HepG2 (cell line): Measurements from ENCODE around the gene IRF3. TPM values are rescaled to one million over a fixed set of nuclear protein-coding genes. Genes with fewer than 3 reads are reported as not detected.

ENCODE experiments used
- ATAC-seq: fragments of 200-7000 bp; cut with Tn5 transposase; 3 replicates; pipeline ENCODE4 v1.9.1; 2020; ENCODE audit warnings: mild to moderate bottlenecking, moderate library complexity
- BruUV-seq: library from RNA; stranded (reverse); fragments of 400-500 nt; replicated peaks from 2 replicates; lab custom pipeline; 2021; lab: Mats Ljungman, UMichigan
- CTCF ChIA-PET: fragments of 300-600 bp; formaldehyde crosslinking; extraction: SDS; loops from one replicate; lab custom pipeline; 2021; ENCODE audit warnings: low total read pairs, inconsistent platforms, low intra/inter-chr PET ratio; lab: Yijun Ruan, JAX
- POLR2A ChIA-PET: fragments of 350-600 bp; sonication (Branson Sonifier 250); formaldehyde crosslinking; loops from one replicate; lab custom pipeline; 2020; ENCODE audit warnings: antibody characterized with exemption, inconsistent platforms; lab: Yijun Ruan, JAX
- DNase-seq: peaks from one replicate; pipeline ENCODE4 v3.0.0-alpha.2; 2015; ENCODE audit warnings: low spot score
- FAIRE-seq: peaks from 3 replicates; lab custom pipeline; 2011; peaks lifted over from hg19 to GRCh38; lab: Jason Lieb, UNC
- H2AFZ ChIP-seq: one replicate; pipeline ENCODE4 v1.6.1; 2011; ENCODE audit warnings: low read length, inconsistent platforms
- H3K27ac ChIP-seq: fragments of 300-600 bp; 3 replicates; pipeline ENCODE4 v1.8.0; 2011; ENCODE audit warnings: mixed run types, mild to moderate bottlenecking, mixed read lengths, low read length, inconsistent platforms; ENCODE audit not compliant: insufficient read depth; ENCODE audit errors: extremely low read length
- H3K27me3 ChIP-seq, 2 experiments: fragments of 200-600 bp in 1 of 2; 2 replicates in 1 of 2; 3 replicates in 1 of 2; pipeline versions ENCODE4 v1.6.0 to v1.8.0; 2011; ENCODE audit warnings: low read length in 2 of 2, mild to moderate bottlenecking in 2 of 2, moderate library complexity in 2 of 2, inconsistent platforms in 1 of 2; ENCODE audit not compliant: insufficient read depth in 2 of 2, control insufficient read depth in 1 of 2
- H3K36me3 ChIP-seq, 2 experiments: fragments of 200-600 bp in 1 of 2; replicated peaks in 1 of 2; 2 replicates in 1 of 2; 3 replicates in 1 of 2; pipeline versions ENCODE4 v1.5.1 to v1.8.0; 2011; ENCODE audit warnings: low read length in 2 of 2, inconsistent platforms in 1 of 2; ENCODE audit not compliant: insufficient read depth in 2 of 2, control insufficient read depth in 1 of 2
- H3K4me1 ChIP-seq: 2 replicates; pipeline ENCODE4 v1.5.1; 2012; ENCODE audit warnings: low read length, inconsistent platforms; ENCODE audit not compliant: insufficient read depth
- H3K4me2 ChIP-seq: 2 replicates; pipeline ENCODE4 v1.6.0; 2011; ENCODE audit warnings: low read depth, low read length, inconsistent platforms
- H3K4me3 ChIP-seq, 3 experiments: fragments of 200-600 bp in 1 of 3; sonication (generic), shearing (Covaris generic) in 1 of 3; replicated peaks in 1 of 3; 2 replicates each; pipeline ENCODE4 v1.5.1; 2011 to 2016; ENCODE audit warnings: low read length in 3 of 3, inconsistent platforms in 2 of 3, low read depth in 2 of 3, mild to moderate bottlenecking in 2 of 3, control low read depth in 1 of 3, mixed read lengths in 1 of 3; ENCODE audit not compliant: insufficient read depth in 1 of 3
- H3K79me2 ChIP-seq: one replicate; pipeline ENCODE4 v1.6.1; 2011; ENCODE audit warnings: low read length, inconsistent platforms; ENCODE audit not compliant: insufficient read depth
- H3K9ac ChIP-seq: 2 replicates; pipeline ENCODE4 v1.6.0; 2011; ENCODE audit warnings: mild to moderate bottlenecking, low read depth, low read length, inconsistent platforms; ENCODE audit not compliant: insufficient read depth
- H3K9me3 ChIP-seq: 2 replicates; pipeline ENCODE4 v1.5.1; 2012; ENCODE audit warnings: mild to moderate bottlenecking, low read length
- H4K20me1 ChIP-seq: 2 replicates; pipeline ENCODE4 v1.6.0; 2011; ENCODE audit warnings: inconsistent platforms, mild to moderate bottlenecking, low read length, moderate library complexity; ENCODE audit not compliant: insufficient read depth
- DMAP1 ChIP-seq: IDR thresholded peaks from 2 replicates; pipeline ENCODE4 v1.6.1; 2016
- GTF2F1 ChIP-seq: fragments of 150-350 bp; IDR thresholded peaks from 2 replicates; pipeline ENCODE4 v1.6.1; 2014; ENCODE audit warnings: low read length
- MXI1 ChIP-seq: IDR thresholded peaks from 3 replicates; pipeline ENCODE4 v1.6.1; 2012; ENCODE audit warnings: low read depth, low read length, inconsistent platforms, borderline replicate concordance
- NFE2L1 ChIP-seq: sonication (generic); formaldehyde crosslinking; IDR thresholded peaks from 2 replicates; pipeline ENCODE4 v1.4.0; 2020; ENCODE audit warnings: missing genetic modification reagents, mild to moderate bottlenecking, borderline replicate concordance
- ZFP36L2 ChIP-seq: sonication (generic); formaldehyde crosslinking; IDR thresholded peaks from 2 replicates; pipeline ENCODE4 v1.4.0; 2020; ENCODE audit warnings: missing genetic modification reagents
- ZNF367 ChIP-seq: sonication (generic); formaldehyde crosslinking; IDR thresholded peaks from 2 replicates; pipeline ENCODE4 v1.4.0; 2020; ENCODE audit warnings: missing genetic modification reagents, borderline replicate concordance
- ZNF737 ChIP-seq: sonication (generic); formaldehyde crosslinking; IDR thresholded peaks from 2 replicates; pipeline ENCODE4 v1.5.0; 2020; ENCODE audit warnings: missing genetic modification reagents, mild to moderate bottlenecking, borderline replicate concordance
- ZSCAN22 ChIP-seq: sonication (generic); formaldehyde crosslinking; IDR thresholded peaks from 2 replicates; pipeline ENCODE4 v1.4.0; 2020; ENCODE audit warnings: mild to moderate bottlenecking, missing genetic modification reagents
- WGBS: methylation state at CpG from one replicate; pipeline ENCODE4 v1.1.6; 2017; ENCODE audit warnings: low lambda C conversion rate; 5-methylcytosine and 5-hydroxymethylcytosine counted together
- in situ Hi-C: cut with HindIII; loops from 2 replicates; pipeline ENCODE4 v1.10.0; 2017; ENCODE audit warnings: low pct_unique_long_range_greater_than_20kb; ENCODE audit not compliant: extremely low pct_ligation_motif_present
- intact Hi-C: fragments of 100-400 bp; cut with micrococcal nuclease; formaldehyde crosslinking; loops from one replicate; pipeline ENCODE4 v1.10.0; 2022; ENCODE audit not compliant: unreplicated experiment
- polyA plus RNA-seq, 8 experiments: library from polyadenylated mRNA; depleted of rRNA in 3 of 8; stranded (reverse) in 7 of 8; unstranded in 1 of 8; fragments of >200 nt; fragmentation: Illumina TruSeq in 4 of 8; extraction: Trizol in 4 of 8; gene quantifications; 2 replicates each; pipeline versions ENCODE4 v1.2.1 to v1.2.3, GENCODE V29; 2011 to 2016; ENCODE audit warnings: low read depth in 4 of 8, missing spikeins in 1 of 8, mixed read lengths in 1 of 8; ENCODE audit not compliant: insufficient read depth in 1 of 8
- total RNA-seq, 5 experiments: library from RNA; depleted of rRNA; stranded (reverse); fragments of >200 nt; fragmentation: Illumina TruSeq; extraction: Trizol; gene quantifications; 2 replicates each; pipeline ENCODE4 v1.2.3, GENCODE V29; 2016; ENCODE audit warnings: low read depth in 1 of 5
- TF ChIP-seq, protein P1 (sequence below): sonication (generic); formaldehyde crosslinking; IDR thresholded peaks from 2 replicates; pipeline ENCODE4 v1.4.0; 2020; ENCODE audit warnings: missing genetic modification reagents, borderline replicate concordance
- TF ChIP-seq, protein P2 (sequence below): sonication (generic); IDR thresholded peaks from 2 replicates; pipeline ENCODE4 v1.6.1; 2016; ENCODE audit warnings: low read depth, borderline replicate concordance
- TF ChIP-seq, protein P3 (sequence below): sonication (generic); formaldehyde crosslinking; IDR thresholded peaks from 2 replicates; pipeline ENCODE4 v1.8.0; 2022; ENCODE audit warnings: missing genetic modification reagents, mild to moderate bottlenecking, inconsistent platforms, borderline replicate concordance

Gene IRF3
- total and polyA plus RNA-seq, 2 of the 13 experiments (the other 11 are each of a cell fraction or from before 2014, with no cell fraction given), result 61.9 to 65.5 TPM

DNA sequence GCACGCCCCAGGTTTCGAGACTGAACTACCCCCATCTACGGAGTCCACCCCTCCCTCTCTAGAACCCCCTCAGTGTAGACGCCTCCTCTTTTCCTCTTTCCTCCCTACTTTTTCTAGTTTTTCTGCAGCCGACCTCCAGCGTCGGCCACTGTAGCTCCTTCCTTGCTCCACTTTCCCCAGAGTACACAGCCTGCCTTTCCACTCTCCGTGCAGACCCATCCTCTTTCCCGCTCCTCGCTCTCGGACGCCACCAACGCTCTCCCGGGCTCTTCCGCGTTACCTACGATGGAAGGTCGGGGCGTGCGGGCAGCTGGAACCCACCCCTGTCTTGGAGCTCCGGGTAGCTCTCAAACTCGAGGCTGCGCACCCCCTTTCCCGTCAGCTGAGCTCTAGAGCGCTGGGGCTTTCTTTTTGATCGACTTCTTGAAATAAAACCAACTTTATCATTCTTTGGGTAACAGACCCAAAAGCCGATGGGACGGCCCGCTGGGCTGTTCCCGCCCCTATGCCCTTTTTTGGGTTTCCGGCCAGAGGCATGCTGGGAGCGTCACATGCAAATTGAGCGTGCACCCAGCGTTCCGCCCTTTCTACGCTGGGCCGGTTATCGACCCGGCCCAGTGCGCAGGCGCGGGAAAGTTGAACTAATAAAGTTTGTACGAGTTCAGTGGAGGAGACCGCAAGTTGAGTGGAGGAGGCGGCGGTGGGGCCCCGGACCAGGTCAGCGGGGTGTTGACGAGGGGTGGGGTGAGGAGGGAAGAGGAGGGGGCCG, at the start of gene IRF3, which contains the start of gene BCL2L12 (continued):
- no peak for TF ChIP-seq NFE2L1
- peak; percentile 25; the same call in 1 of the 2 replicates for TF ChIP-seq DMAP1 (CRISPR knock-in tag)
- TF ChIP-seq GTF2F1, result no peak
- TF ChIP-seq, protein P1, sequence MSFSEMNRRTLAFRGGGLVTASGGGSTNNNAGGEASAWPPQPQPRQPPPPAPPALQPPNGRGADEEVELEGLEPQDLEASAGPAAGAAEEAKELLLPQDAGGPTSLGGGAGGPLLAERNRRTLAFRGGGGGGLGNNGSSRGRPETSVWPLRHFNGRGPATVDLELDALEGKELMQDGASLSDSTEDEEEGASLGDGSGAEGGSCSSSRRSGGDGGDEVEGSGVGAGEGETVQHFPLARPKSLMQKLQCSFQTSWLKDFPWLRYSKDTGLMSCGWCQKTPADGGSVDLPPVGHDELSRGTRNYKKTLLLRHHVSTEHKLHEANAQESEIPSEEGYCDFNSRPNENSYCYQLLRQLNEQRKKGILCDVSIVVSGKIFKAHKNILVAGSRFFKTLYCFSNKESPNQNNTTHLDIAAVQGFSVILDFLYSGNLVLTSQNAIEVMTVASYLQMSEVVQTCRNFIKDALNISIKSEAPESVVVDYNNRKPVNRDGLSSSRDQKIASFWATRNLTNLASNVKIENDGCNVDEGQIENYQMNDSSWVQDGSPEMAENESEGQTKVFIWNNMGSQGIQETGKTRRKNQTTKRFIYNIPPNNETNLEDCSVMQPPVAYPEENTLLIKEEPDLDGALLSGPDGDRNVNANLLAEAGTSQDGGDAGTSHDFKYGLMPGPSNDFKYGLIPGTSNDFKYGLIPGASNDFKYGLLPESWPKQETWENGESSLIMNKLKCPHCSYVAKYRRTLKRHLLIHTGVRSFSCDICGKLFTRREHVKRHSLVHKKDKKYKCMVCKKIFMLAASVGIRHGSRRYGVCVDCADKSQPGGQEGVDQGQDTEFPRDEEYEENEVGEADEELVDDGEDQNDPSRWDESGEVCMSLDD, result 0 out of 2 replicates have a peak, but pooled peaks have one; percentile 31
- TF ChIP-seq, protein P2, sequence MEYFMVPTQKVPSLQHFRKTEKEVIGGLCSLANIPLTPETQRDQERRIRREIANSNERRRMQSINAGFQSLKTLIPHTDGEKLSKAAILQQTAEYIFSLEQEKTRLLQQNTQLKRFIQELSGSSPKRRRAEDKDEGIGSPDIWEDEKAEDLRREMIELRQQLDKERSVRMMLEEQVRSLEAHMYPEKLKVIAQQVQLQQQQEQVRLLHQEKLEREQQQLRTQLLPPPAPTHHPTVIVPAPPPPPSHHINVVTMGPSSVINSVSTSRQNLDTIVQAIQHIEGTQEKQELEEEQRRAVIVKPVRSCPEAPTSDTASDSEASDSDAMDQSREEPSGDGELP, result 0 out of 2 replicates have a peak, but pooled peaks have one; percentile 11
- no peak for TF ChIP-seq ZFP36L2 (CRISPR knock-in tag)
- TF ChIP-seq, all 625 proteins: peak for 154

DNA sequence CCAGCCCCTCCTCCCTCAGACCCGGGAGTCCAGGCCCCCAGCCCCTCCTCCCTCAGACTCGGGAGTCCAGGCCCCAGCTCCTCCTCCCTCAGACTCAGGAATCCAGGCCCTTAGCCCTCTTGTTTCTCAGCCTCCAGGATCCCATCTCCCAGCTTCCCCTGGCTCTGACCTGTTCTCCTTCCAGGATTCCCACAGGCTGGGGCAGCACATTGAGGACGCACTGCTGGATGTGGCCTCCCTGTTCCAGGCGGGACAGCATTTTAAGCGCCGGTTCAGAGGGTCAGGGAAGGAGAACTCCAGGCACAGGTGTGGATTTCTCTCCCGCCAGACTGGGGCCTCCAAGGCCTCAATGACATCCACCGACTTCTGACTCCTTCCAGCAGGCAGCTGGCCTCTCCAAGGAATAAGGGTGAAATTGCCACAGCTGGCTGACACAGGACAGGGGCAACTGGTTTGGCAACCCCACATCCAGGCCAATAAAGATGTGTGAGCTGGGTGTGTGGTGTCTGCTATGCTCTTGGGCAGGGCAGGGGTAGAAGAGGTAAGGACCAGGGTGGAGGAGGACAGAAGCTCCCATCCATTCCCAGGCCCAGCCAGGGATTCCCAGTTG, 47.7 kb upstream of the IRF3 start:
- H3K4me1 ChIP-seq, result peaks cover 14% of the 10 kb centered on the region; the same call in 1 of the 2 replicates
- no peak for ATAC-seq
- CTCF ChIA-PET, result no interaction called here
- peaks cover 0 to 4% of the 10 kb centered on the region in 2 experiments; a peak in 1 of 5 replicates for H3K27me3 ChIP-seq
- no peaks in the 10 kb centered on the region for H3K79me2 ChIP-seq
- no peak overlapping the region for H3K9ac ChIP-seq
- BruUV-seq, result no TSS peak
- H3K9me3 ChIP-seq, result no peaks in the 10 kb centered on the region
- H4K20me1 ChIP-seq, result no peaks in the 10 kb centered on the region
- TF ChIP-seq ZSCAN22, result peak; percentile 85
- TF ChIP-seq, protein P3, sequence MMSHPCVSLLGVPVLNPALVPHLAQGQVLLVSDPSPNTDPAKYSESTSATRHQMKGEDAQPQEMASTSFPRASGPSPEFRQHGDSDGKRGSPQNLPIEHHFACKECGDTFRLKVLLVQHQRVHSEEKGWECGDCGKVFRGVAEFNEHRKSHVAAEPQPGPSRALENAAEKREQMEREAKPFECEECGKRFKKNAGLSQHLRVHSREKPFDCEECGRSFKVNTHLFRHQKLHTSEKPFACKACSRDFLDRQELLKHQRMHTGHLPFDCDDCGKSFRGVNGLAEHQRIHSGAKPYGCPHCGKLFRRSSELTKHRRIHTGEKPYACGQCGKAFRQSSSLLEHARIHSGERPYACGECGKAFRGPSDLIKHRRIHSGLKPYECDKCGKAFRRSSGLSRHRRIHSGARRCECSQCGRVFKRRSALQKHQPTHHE (CRISPR knock-in tag), result no peak
- TF ChIP-seq ZNF737, result no peak
- TF ChIP-seq ZNF367 (CRISPR knock-in tag), result no peak
- no peak for TF ChIP-seq MXI1
- TF ChIP-seq, all 625 proteins: peak for 1
- H3K4me3 ChIP-seq, result no peak overlapping the region
- in situ Hi-C loops, result no loop called here
- H3K36me3 ChIP-seq, result no peaks in the 10 kb centered on the region
- H3K27ac ChIP-seq, result no peak overlapping the region
- FAIRE-seq (no peak), DNase-seq (no peak)
- WGBS, result 38% methylated on average over 6 of the region's 8 CpGs
- POLR2A ChIA-PET, result no interaction called here
- intact Hi-C loops, result no loop called here
- H3K4me2 ChIP-seq, result no peak overlapping the region
- no peak overlapping the region for H2AFZ ChIP-seq
